Esophagus muscularis mucosa (tissue), 3 donors: ENCODE data around the gene SLC22A2.

ENCODE experiments used
- POLR2A ChIP-seq: fragments of 450-650 bp; IDR thresholded peaks from one replicate; pipeline ENCODE4 v1.6.1; 2017; ENCODE audit warnings: antibody characterized with exemption, moderate library complexity, mild to moderate bottlenecking, low read depth
- TF ChIP-seq, protein P1 (sequence below), 3 experiments: fragments of 200-600 bp in 2 of 3; fragments of 450-650 bp in 1 of 3; sonication (generic) in 2 of 3; IDR thresholded peaks; one replicate each; pipeline ENCODE4 v1.5.1; 2017 to 2019; ENCODE audit warnings: antibody characterized with exemption in 3 of 3, mild to moderate bottlenecking in 2 of 3, moderate library complexity in 1 of 3

DNA sequence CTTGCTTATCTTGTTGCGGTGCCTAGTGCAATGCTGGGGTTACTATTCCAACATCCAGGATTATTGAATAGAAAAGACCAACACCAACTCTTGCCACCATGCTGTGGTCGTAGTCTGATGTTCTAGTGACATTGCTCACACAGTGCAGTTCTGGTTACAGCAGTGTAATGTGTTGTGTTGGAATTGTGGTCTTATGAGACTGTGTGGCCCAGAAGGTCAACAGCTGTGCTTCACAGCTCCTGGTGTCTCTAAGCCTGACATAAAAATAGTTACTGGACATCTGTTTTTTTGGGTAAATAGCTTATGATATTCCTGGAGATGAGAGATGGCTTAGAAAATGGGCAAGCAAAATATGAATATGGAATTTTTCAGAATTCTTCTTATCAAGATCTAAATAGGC is 57.6 kb downstream of the SLC22A2 start:
- TF ChIP-seq, protein P1, sequence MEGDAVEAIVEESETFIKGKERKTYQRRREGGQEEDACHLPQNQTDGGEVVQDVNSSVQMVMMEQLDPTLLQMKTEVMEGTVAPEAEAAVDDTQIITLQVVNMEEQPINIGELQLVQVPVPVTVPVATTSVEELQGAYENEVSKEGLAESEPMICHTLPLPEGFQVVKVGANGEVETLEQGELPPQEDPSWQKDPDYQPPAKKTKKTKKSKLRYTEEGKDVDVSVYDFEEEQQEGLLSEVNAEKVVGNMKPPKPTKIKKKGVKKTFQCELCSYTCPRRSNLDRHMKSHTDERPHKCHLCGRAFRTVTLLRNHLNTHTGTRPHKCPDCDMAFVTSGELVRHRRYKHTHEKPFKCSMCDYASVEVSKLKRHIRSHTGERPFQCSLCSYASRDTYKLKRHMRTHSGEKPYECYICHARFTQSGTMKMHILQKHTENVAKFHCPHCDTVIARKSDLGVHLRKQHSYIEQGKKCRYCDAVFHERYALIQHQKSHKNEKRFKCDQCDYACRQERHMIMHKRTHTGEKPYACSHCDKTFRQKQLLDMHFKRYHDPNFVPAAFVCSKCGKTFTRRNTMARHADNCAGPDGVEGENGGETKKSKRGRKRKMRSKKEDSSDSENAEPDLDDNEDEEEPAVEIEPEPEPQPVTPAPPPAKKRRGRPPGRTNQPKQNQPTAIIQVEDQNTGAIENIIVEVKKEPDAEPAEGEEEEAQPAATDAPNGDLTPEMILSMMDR (IDR thresholded peaks at IDR 0.05): no peak
- no peak for TF ChIP-seq POLR2A
